Pulmonary artery endothelial cell (primary cell): ENCODE measurements around the gene DBX1. TPM values are rescaled to one million over a fixed set of nuclear protein-coding genes. Genes with fewer than 3 reads are reported as not detected.
"Not testable (repeated sequence)": the region's sequence is repeated elsewhere in the genome, so short reads cannot be mapped to it uniquely, and the experiment has no call there.

Source experiments
- DNase-seq: peaks from one replicate; pipeline ENCODE4 v3.0.0-alpha.2; 2011; ENCODE audit warnings: low read depth, low spot score
- total RNA-seq: library from RNA; depleted of rRNA; stranded (reverse); fragments of >200 nt; gene quantifications from 2 replicates; pipeline ENCODE4 v1.2.3, GENCODE V29; 2014

Gene DBX1
- not detected in 2 replicates for total RNA-seq

- DNase-seq: no peak
These were observed at the start of gene DBX1 for GRCh38 chr11:20160425-20161229. DBX1 (minus strand) TSS chr11:20160475; CDS start chr11:20160324, 151 bp downstream.

- no peak for DNase-seq
These were observed 48.4 kb upstream of the DBX1 start for GRCh38 chr11:20208622-20209111.

- DNase-seq: no peak
These were observed 47.7 kb upstream of the DBX1 start for GRCh38 chr11:20207781-20208621.

- no peak for DNase-seq
These were observed 45.5 kb upstream of the DBX1 start for GRCh38 chr11:20205807-20206206.

- no peak for DNase-seq
These were observed 44.4 kb upstream of the DBX1 start for GRCh38 chr11:20204681-20205080.

- no peak for DNase-seq
These were observed 43.6 kb upstream of the DBX1 start for GRCh38 chr11:20203831-20204230.

- DNase-seq: no peak
These were observed 41.0 kb upstream of the DBX1 start for GRCh38 chr11:20201231-20201630.

GRCh38 chr11:20200331-20200955 is 40.2 kb upstream of the DBX1 start:
- not testable (repeated sequence) for DNase-seq

GRCh38 chr11:20197881-20198280 is 37.6 kb upstream of the DBX1 start:
- DNase-seq: no peak

GRCh38 chr11:20194470-20194869 is 34.2 kb upstream of the DBX1 start:
- DNase-seq: no peak

GRCh38 chr11:20193307-20193706 is 33.0 kb upstream of the DBX1 start:
- no peak for DNase-seq

GRCh38 chr11:20192641-20193040 is 32.4 kb upstream of the DBX1 start:
- no peak for DNase-seq

- no peak for DNase-seq
These were observed 31.9 kb upstream of the DBX1 start for GRCh38 chr11:20192151-20192550.

GRCh38 chr11:20178976-20179375 is 18.7 kb upstream of the DBX1 start:
- DNase-seq: no peak

- no peak for DNase-seq
These were observed 16.9 kb upstream of the DBX1 start for GRCh38 chr11:20177136-20177535.

- no peak for DNase-seq
These were observed 12.6 kb upstream of the DBX1 start for GRCh38 chr11:20172721-20173447.

- DNase-seq: no peak
These were observed 3.7 kb upstream of the DBX1 start for GRCh38 chr11:20163783-20164481.

GRCh38 chr11:20162824-20163782 is 2.8 kb upstream of the DBX1 start:
- DNase-seq: no peak
